Heart right ventricle (tissue), 16 donors: ENCODE measurements around the gene ATG7. TPM values are rescaled to one million over a fixed set of nuclear protein-coding genes. Genes with fewer than 3 reads are reported as not detected.

Experiments used
- ATAC-seq, 8 donors: fragments of 200-7000 bp; cut with Tn5 transposase; one replicate each; pipeline ENCODE4 v1.9.1; 2020; ENCODE audit warnings: mild to moderate bottlenecking in 8 of 8, moderate library complexity in 8 of 8, moderate number of reproducible peaks in 1 of 8
- DNase-seq, 2 donors: peaks; one replicate each; pipeline ENCODE4 v3.0.0-alpha.2; 2020
- H3K27ac ChIP-seq, 10 donors: fragments of 200-600 bp; sonication (generic) in 2 of 10; one replicate each; pipeline versions ENCODE4 v1.5.0 to v1.8.0; 2020 to 2022; ENCODE audit warnings: mild to moderate bottlenecking in 3 of 10
- H3K27me3 ChIP-seq, 7 donors: fragments of 200-600 bp; one replicate each; pipeline ENCODE4 v1.8.0; 2021 to 2022; ENCODE audit warnings: mild to moderate bottlenecking in 2 of 7
- H3K36me3 ChIP-seq, 9 donors: fragments of 200-600 bp; sonication (generic) in 1 of 9; one replicate each; pipeline versions ENCODE4 v1.5.0 to v1.8.0; 2020 to 2022; ENCODE audit warnings: mild to moderate bottlenecking in 2 of 9
- H3K4me1 ChIP-seq, 9 donors: fragments of 200-600 bp; sonication (generic) in 1 of 9; one replicate each; pipeline versions ENCODE4 v1.5.0 to v1.8.0; 2020 to 2022; ENCODE audit warnings: mild to moderate bottlenecking in 4 of 9
- H3K4me3 ChIP-seq, 10 donors: fragments of 200-600 bp; sonication (generic) in 2 of 10; one replicate each; pipeline versions ENCODE4 v1.5.0 to v1.8.0; 2020 to 2022; ENCODE audit warnings: mild to moderate bottlenecking in 7 of 10, moderate library complexity in 2 of 10
- H3K9me3 ChIP-seq, 11 donors: fragments of 200-600 bp in 10 of 11; sonication (generic) in 2 of 11; one replicate each; pipeline versions ENCODE4 v1.5.0 to v1.8.0; 2013 to 2022; ENCODE audit warnings: mild to moderate bottlenecking in 2 of 11, control low read depth in 1 of 11, moderate library complexity in 1 of 11
- WGBS, 2 donors: extraction: QIAGEN DNeasy Blood & Tissue Kit; methylation state at CpG; one replicate each; pipeline ENCODE4 v1.1.7; 2013; ENCODE audit warnings: inconsistent platforms in 1 of 2; 5-methylcytosine and 5-hydroxymethylcytosine counted together
- intact Hi-C, 10 donors: fragments of 100-400 bp; cut with DNase I; formaldehyde crosslinking; loops; one replicate each; pipeline versions ENCODE4 v1.11.1 to v1.14.2; 2022
- polyA plus RNA-seq, 2 donors: library from polyadenylated mRNA; stranded (reverse); fragments of 200-250 nt; gene quantifications; one replicate each; pipeline ENCODE4 v1.2.3, GENCODE V29; 2013
- total RNA-seq, 10 donors: library from RNA; stranded (reverse); fragmentation: NEBNext Ultra II Directional in 3 of 10; extraction: Animal tissue kit (Norgen Biotek cat#: 25700) in 3 of 10; gene quantifications; one replicate each; pipeline versions ENCODE4 v1.2.1 to v1.2.4, GENCODE V29; 2021 to 2023
- TF ChIP-seq, protein P1 (sequence below), 9 donors: fragments of 200-600 bp; sonication (generic) in 2 of 9; IDR thresholded peaks; one replicate each; pipeline versions ENCODE4 v1.5.0 to v1.8.0; 2021 to 2022; ENCODE audit warnings: antibody characterized with exemption in 9 of 9, mild to moderate bottlenecking in 5 of 9, moderate library complexity in 1 of 9
- donor health status: Arrhythmogenic right ventricular cardiomyopathy.
- donor health status: ischemic (EF 13 %, LVEDD 7.1; RV severe dilation, severe dysfunction).
- donor health status: healthy with polysubstance abuse.
- donor health status: DM: no; HTN: yes; CAD: no.
- donor health status: DM: no; HTN: no; CAD: no.
- donor health status: ischemic (EF 25% LVEDD 6.9; RV normal size, moderate dysfunction).
- donor health status: ischemic (EF 25% LVEDD 5.7; RV mildly dilated, moderate dysfunction).
- donor health status: healthy.
- donor health status: DM: yes; HTN: yes; CAD: no.
- donor health status: Ischemic cardiomyopathy.
- donor health status: ischemic (EF 35%, LVEDD 5.7; RV mildly dilated, moderate dysfunction).
- donor health status: nonischemic (EF 11% LVEDD 7.7; RV severe dilation, severe dysfunction).
- donor health status: DM: yes; HTN: yes; CAD: no.
- donor health status: PGD.
- donor health status: ischemic (EF 29% LVEDD 5.4; RV normal size, mild dysfunction).
- donor health status: nonischemic (EF 23%, LVEDD 6.1; RV moderate dilation, normal function).

The ATG7 gene
- total and polyA plus RNA-seq, 12 donors, result 5.3 to 24.1 (median 16.8) TPM

DNA sequence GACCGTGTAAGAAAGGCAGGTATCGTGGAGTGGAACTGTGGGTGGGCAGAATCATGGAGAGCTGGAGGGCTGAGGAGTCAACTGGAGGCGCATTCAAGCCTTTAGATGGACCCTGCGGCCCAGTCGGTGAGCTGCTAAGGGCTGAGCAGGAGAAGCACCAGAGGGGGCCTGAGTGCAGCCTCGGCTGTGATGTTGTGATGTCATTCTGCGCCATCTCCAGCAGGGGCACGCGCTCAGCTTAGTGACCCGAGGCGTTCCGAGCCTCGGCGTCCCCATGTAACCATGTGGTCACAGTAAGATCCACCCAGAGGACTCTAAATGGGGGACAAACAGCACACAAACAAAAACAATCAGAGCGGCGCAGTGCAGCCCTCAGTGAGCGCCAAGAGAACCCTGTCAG is 294.7 kb downstream of the ATG7 start:
- H3K27ac ChIP-seq, result peak overlapping the region in 5 of 10 donors; percentile 68 to 96 (median 94)
- no peak overlapping the region for H3K4me3 ChIP-seq
- intact Hi-C loops, result loop anchor here in 6 of 10 donors (5.0 to 10.0 kb wide), 3 partner anchors 68 to 78 kb away; partner anchors contain the start of gene VGLL4 (in 5 of the 6)
- ATAC-seq (no peak), DNase-seq (no peak)
- H3K36me3 ChIP-seq, result peaks cover 0 to 57% (median 3%) of the 10 kb centered on the region in 9 donors
- TF ChIP-seq, protein P1, sequence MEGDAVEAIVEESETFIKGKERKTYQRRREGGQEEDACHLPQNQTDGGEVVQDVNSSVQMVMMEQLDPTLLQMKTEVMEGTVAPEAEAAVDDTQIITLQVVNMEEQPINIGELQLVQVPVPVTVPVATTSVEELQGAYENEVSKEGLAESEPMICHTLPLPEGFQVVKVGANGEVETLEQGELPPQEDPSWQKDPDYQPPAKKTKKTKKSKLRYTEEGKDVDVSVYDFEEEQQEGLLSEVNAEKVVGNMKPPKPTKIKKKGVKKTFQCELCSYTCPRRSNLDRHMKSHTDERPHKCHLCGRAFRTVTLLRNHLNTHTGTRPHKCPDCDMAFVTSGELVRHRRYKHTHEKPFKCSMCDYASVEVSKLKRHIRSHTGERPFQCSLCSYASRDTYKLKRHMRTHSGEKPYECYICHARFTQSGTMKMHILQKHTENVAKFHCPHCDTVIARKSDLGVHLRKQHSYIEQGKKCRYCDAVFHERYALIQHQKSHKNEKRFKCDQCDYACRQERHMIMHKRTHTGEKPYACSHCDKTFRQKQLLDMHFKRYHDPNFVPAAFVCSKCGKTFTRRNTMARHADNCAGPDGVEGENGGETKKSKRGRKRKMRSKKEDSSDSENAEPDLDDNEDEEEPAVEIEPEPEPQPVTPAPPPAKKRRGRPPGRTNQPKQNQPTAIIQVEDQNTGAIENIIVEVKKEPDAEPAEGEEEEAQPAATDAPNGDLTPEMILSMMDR (IDR thresholded peaks at IDR 0.05), result no peak
- 89 to 91% methylated on average over 17 of the region's 17 CpGs for WGBS, 2 donors
- H3K4me1 ChIP-seq, result peaks cover 45 to 99% (median 79%) of the 10 kb centered on the region in 9 donors
- H3K27me3 ChIP-seq, result no peaks in the 10 kb centered on the region
- no peaks in the 10 kb centered on the region for H3K9me3 ChIP-seq

DNA sequence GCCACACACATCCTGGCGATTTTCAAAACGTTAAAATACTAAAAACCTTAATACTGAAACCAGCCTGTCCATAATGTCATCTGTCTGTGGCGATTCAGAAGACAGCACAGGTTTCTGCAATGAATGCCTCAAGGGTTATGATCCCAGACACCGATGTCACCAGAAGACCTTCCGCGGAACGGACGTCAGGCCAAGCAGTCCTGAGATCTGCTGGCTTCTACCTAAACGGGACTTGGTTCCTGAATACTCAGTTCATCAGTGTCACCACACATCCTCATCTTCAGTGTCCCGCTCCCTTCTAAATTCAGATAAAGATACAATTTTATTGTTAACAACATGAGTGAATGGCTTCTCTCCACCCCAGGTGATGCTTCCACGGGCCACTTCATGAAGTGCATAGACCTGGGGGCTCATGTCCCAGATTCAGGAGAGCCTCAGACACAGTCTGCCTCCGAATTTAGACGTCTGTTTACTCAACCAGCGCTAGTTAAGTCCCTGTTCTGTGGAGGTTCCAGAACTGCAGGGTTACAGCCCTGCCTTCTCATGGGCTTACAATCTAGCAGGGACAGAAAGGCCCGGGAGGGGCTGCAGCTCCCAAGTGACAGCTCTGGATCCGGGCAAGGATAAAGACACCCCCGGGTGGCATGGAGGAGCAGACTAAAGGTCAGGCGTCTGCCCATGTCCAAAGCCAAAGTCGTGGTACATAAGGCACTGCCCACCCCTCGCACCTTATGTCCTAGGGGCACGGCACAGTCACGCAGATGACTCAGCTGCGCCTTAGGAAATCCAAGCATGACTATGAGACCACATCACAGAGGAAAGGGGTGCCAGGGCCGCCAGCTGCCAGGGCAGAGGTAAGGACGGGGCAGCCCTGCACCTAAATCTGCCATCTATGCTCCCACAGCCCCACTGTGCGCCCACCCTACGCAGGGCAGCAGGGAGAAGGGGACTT is 295.6 kb downstream of the ATG7 start:
- WGBS, 2 donors, result 82 to 86% methylated on average over 27 of the region's 27 CpGs
- TF ChIP-seq, protein P1 (IDR thresholded peaks at IDR 0.05), result no peak
- Histone ChIP-seq H3K27ac (peak overlapping the region; percentile 41 to 96 (median 84)), H3K4me3 (peak overlapping the region in 6 of 10 donors; percentile 17 to 40 (median 31)), H3K9me3 (no peaks in the 10 kb centered on the region), H3K4me1 (peaks cover 38 to 90% (median 70%) of the 10 kb centered on the region in 9 donors), H3K27me3 (no peaks in the 10 kb centered on the region), H3K36me3 (peaks cover 0 to 49% (median 3%) of the 10 kb centered on the region in 9 donors)
- ATAC-seq (peak in 4 of 8 donors; percentile 1 to 16 (median 7)), DNase-seq (no peak)
- intact Hi-C loops, result loop anchor here in 6 of 10 donors (5.0 to 10.0 kb wide), 3 partner anchors 67 to 77 kb away; partner anchors contain the start of gene VGLL4 (in 5 of the 6)

DNA sequence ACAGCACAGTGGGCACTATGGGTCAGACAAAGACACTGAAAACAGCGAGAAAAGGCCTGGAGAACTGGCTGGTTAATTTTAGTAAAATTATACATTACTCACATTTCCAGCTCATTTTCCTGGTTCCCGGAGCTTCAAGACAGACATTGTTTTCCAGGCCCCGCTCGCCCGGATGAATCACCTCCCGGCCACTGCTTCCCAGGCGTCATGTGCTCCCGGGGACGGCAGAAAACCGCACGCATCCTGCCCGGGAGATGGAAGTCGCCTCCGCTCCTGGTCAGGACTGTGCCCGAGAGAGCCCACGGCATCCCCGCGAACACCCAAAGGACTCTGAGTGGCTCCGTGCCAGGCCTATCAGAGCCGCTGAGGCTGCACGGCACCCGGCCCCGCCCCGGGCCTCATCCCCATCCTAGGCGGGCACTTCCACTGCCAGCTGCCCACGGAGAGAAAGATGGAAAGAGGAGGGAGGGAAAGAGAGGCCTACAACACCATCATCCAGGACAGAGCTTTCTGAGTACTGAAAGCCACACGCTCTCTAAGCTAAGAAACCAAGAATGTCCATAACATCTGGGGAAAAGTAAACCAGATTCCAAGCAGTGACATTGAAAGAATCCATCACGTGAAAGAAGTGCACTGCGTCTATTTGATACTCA is 296.4 kb downstream of the ATG7 start:
- H3K9me3 ChIP-seq, result no peaks in the 10 kb centered on the region
- peak overlapping the region in 8 of 10 donors; percentile 3 to 40 (median 27) for H3K4me3 ChIP-seq
- no peaks in the 10 kb centered on the region for H3K27me3 ChIP-seq
- H3K4me1 ChIP-seq, result peaks cover 32 to 84% (median 63%) of the 10 kb centered on the region in 9 donors
- TF ChIP-seq, protein P1 (IDR thresholded peaks at IDR 0.05), result no peak
- intact Hi-C loops, result loop anchor here in 6 of 10 donors (5.0 to 10.0 kb wide), 3 partner anchors 66 to 76 kb away; partner anchors contain the start of gene VGLL4 (in 5 of the 6)
- peaks cover 0 to 43% (median 0%) of the 10 kb centered on the region in 9 donors for H3K36me3 ChIP-seq
- DNase-seq (peak; percentile 68 to 83), ATAC-seq (peak; percentile 66 to 83 (median 76))
- WGBS, 2 donors, result 30 to 32% methylated on average over 29 of the region's 29 CpGs
- peak overlapping the region; percentile 41 to 96 (median 84) for H3K27ac ChIP-seq
